HG03469 (cell line): ENCODE measurements around the gene NUAK1.

Experiments used
- ATAC-seq: cut with Tn5 transposase; IDR thresholded peaks from one replicate; pipeline ENCODE4 v1.9.1; 2021; ENCODE audit warnings: mild to moderate bottlenecking, moderate library complexity, moderate number of reproducible peaks; ENCODE audit not compliant: unreplicated experiment

The NUAK1 gene

GRCh38 chr12:106132175-106133135 lies 6.3 kb downstream of the NUAK1 start:
- no peak for ATAC-seq

GRCh38 chr12:106131676-106132075 lies 7.1 kb downstream of the NUAK1 start:
- ATAC-seq, result no peak

- ATAC-seq, result no peak
These were observed 8.2 kb downstream of the NUAK1 start for GRCh38 chr12:106130474-106131113.

DNA sequence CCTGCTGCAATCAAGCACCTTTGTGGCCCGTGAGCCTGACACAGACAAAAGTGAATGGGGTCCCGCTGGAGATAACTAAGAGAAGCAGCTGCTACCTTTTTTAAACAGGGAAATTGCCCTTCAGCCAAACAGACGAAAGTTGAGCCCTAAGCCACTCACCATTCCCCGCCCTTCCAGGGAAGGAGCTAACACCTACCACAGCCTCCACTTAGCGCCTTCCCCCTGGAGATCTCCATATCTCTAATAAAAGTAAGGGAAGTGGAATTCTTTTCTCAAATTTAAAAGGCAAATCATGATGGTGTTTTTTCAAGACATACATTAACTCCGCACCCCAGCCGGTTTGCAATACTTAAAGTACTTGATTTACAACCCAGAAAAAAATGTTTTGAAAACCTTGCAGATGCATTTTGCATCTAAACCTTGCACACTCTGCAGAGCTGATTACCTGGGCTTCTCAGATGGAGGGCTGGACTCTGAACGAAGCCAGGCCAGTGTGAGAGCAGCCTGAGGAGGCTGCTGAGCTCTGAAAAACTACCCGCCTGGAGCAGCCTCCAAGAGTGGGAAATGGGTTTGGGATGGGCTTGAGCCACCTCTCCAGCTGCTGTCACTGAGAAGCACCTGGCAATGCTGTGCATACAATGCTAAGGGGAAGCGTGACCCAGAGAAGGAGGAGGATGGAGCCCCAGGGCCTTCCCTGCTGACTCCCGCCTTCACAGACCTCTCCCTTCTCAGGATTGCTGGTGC lies 10.0 kb downstream of the NUAK1 start:
- no peak for ATAC-seq

DNA sequence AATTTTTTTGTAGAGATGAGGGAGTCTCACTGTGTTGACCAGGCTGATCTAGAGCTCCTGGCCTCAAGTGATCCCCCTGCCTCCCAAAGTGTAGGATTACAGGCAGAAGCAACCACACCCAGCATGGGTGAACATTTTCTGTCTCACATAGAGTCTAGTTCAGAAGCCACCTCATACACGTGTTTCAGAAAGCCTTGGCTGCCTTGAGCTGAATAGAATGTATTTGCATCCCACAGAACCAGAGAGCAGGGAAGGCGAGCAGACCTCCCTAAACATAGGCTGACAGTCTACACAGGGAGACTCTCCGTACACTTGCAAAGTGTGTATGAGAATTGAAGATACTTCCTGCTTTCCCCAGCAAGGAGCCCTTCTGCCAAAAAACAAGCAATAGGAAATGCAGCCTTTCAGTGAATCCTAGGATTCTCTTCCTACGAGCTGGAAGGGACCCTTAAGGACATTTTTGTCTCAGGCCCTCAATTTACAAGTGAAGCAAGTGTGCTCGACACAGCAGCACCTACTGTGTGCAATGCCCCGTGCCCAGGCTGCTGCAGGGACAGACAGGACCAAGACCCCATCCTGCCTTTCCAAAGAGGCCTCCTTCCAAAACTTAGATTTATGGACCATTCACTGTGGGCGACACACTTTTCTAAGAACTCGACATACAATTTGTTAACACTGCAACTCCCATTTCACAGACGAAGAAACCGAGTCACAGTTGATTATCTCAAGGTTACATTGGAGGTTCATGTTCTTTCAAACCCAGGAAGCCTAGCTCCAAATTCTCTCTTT lies 11.2 kb downstream of the NUAK1 start:
- ATAC-seq, result no peak

GRCh38 chr12:106126441-106127337 lies 12.1 kb downstream of the NUAK1 start:
- no peak for ATAC-seq

- ATAC-seq, result no peak
These were observed 13.2 kb downstream of the NUAK1 start for GRCh38 chr12:106125351-106126095.

DNA sequence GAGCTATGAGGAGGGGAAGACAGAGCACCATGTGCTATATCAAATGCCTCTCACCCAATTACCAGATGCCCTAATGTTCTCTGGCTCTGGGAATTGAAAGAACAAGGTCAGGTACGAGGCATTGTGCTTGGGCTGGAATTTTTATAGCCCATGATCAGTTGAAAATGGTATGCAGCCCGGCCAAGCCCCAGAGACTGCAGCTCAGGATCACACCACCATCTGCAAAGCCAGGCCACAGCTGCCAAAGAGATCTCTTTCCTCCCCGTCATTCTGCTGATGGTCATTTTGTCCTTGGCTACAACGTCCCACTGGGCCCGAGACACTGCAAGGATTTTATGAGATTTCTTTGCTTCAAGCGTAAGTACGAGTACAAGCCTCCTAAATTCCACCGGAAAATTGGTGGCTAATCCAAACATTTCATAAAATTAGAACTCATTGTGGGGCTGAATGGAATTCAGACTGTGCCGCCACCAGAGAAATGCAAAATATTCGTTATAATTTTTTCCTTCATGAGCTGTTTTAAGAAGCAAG lies 15.1 kb downstream of the NUAK1 start:
- ATAC-seq, result no peak

DNA sequence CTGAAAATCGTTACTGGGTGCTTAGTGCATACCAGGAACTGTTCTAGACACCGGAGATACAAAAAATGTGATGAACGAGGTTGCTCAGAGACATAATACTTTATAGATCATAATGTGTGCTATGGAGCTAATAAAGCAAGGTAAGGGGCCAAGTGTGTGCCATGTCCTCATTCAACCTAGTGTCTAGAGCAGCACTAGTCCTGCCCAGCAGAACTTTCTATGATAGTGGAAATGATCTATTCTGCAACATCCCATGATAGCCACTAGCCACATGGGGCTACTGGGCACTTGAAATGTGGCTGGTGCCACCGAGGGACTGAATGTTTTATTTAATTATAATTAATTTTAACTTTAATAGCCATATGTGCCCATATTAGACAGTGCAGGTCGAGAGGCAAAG lies 15.6 kb downstream of the NUAK1 start:
- ATAC-seq, result no peak

DNA sequence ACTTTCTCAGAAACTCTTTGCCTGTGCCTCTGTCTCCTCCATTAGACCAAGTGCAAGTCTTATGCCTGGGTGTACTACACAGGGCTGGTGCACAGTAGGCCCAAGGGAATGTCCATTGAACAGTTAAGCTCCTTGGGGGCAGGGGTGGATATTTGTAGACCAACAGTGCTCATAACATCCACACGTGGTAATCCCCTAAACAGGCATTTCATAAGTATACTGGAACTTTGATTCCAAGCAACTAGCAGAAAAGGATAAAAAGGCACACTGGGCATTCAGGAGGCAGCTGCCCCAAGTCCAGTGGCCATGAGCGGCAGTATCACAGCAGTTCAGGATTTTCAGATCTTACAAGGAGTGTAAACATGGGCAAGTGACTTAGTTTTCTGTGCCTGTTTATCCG lies 16.8 kb downstream of the NUAK1 start:
- no peak for ATAC-seq

DNA sequence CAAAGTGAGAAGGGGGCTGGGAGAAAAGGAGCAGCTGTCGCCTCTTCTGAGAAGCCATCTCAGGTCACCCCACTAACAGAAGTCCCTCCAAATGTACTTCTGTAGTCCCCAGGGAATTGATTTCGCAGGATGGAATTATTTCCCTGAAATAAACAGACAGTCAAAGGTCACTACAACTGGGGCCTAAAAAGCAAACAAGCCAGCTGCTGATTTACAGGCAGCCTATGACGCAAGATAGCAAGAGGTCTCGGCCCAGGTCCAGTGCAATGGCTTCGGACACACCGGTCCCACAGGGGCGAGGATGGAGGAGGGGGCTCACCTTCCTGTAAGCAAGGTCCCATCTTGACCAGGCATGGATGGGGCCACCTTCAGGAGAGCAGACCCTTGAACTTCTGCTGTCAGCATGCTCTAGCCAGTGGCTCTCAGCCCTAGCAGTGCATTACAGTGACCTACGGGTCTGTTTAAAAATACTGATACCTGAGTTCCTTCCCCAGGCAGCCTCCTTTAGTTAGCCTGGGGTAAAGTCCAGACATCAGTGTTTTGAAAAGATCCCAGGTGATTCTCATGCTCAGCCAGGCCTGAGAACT lies 18.1 kb downstream of the NUAK1 start:
- no peak for ATAC-seq

GRCh38 chr12:106119301-106119700 lies 19.5 kb downstream of the NUAK1 start:
- no peak for ATAC-seq

- no peak for ATAC-seq
These were observed 20.2 kb downstream of the NUAK1 start for GRCh38 chr12:106118381-106119130.

DNA sequence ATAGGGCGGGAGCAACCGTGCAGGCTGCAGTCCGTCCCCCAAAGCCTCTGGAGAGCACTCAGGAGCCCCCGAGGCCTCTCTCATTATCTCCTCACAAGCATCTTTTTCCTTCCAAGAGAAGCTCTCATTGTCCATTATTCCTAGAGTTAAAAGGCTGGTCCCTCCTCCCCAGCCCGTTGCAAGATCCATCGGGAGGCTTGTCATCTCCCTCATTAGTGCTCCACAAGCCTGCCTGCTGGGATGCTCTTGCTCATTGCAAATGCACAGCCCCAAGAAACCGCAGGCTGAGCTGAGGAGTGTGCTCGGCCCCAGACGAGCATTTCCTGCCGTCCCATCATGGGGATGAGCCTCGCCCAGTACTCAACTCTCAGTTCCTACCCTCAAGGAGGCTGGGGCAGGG lies 23.3 kb downstream of the NUAK1 start:
- ATAC-seq, result no peak

DNA sequence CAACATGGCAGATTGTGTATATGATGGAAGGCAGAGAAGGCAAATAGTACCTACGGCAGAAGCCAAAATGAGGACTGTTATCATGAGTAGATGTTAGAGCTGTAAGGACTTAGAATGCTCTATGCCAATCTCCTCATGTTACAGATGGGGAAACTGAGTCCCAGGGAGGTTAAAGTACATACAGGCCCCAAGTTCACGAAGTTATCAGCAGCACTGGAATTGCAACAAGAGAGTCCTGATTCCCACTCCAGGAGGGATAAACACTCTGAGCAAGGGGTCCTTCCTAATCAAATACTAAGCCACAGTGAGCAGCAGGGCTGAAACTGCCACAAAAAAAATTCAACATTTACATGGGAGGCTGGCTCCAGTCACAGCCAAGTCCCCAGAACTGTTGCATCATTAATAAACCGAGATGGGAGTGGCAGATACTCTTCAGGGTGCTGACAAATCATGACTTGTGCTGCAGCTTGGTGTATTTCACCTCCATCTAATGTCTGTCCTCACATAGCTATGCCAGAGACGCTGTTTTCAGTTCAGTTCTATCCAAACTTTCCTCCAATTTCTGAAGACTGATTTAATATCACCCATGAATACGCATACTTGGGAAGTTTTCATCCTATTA lies 24.2 kb downstream of the NUAK1 start:
- ATAC-seq, result no peak

- ATAC-seq, result no peak
These were observed 24.8 kb downstream of the NUAK1 start for GRCh38 chr12:106113824-106114446.

GRCh38 chr12:106113446-106113823 lies 25.3 kb downstream of the NUAK1 start:
- ATAC-seq, result no peak
